Type B pancreatic cell (in vitro differentiated cells): ENCODE data around the gene GNLY. TPM values are rescaled to one million over a fixed set of nuclear protein-coding genes. Genes with fewer than 3 reads are reported as not detected.
"Not testable (repeated sequence)": the region's sequence is repeated elsewhere in the genome, so short reads cannot be mapped to it uniquely, and the experiment has no call there.

Experiments
- DNase-seq: peaks from one replicate; pipeline ENCODE4 v3.0.0; 2021; ENCODE audit warnings: mixed read lengths; ENCODE audit not compliant: unreplicated experiment; ENCODE audit errors: extremely low spot score
- H3K27ac Mint-ChIP-seq: 2 replicates; pipeline ENCODE4 v1.8.0; 2021; ENCODE audit warnings: mild to moderate bottlenecking, mixed read lengths
- H3K27me3 Mint-ChIP-seq: 2 replicates; pipeline ENCODE4 v1.8.0; 2021; ENCODE audit warnings: mixed read lengths
- H3K36me3 Mint-ChIP-seq: 2 replicates; pipeline ENCODE4 v1.8.0; 2021; ENCODE audit warnings: mixed read lengths
- H3K4me1 Mint-ChIP-seq: one replicate; pipeline ENCODE4 v1.8.0; 2021; ENCODE audit warnings: mixed read lengths; ENCODE audit not compliant: unreplicated experiment
- H3K4me3 Mint-ChIP-seq: 2 replicates; pipeline ENCODE4 v1.8.0; 2021; ENCODE audit warnings: mild to moderate bottlenecking, mixed read lengths
- H3K9me3 Mint-ChIP-seq: 2 replicates; pipeline ENCODE4 v1.8.0; 2021; ENCODE audit warnings: mixed read lengths
- total RNA-seq: library from RNA; stranded (reverse); gene quantifications from 2 replicates; pipeline ENCODE4 v1.2.1, GENCODE V29; 2021; ENCODE audit warnings: low replicate concordance
- TF ChIP-seq, protein P1 (sequence below): fragments of 200-600 bp; sonication (generic); conservative IDR thresholded peaks from 2 replicates; pipeline ENCODE4 v1.5.0; 2021; ENCODE audit warnings: antibody characterized with exemption, mild to moderate bottlenecking

The GNLY gene
- total RNA-seq, 1 donor from 2014 or later, result not detected

DNA sequence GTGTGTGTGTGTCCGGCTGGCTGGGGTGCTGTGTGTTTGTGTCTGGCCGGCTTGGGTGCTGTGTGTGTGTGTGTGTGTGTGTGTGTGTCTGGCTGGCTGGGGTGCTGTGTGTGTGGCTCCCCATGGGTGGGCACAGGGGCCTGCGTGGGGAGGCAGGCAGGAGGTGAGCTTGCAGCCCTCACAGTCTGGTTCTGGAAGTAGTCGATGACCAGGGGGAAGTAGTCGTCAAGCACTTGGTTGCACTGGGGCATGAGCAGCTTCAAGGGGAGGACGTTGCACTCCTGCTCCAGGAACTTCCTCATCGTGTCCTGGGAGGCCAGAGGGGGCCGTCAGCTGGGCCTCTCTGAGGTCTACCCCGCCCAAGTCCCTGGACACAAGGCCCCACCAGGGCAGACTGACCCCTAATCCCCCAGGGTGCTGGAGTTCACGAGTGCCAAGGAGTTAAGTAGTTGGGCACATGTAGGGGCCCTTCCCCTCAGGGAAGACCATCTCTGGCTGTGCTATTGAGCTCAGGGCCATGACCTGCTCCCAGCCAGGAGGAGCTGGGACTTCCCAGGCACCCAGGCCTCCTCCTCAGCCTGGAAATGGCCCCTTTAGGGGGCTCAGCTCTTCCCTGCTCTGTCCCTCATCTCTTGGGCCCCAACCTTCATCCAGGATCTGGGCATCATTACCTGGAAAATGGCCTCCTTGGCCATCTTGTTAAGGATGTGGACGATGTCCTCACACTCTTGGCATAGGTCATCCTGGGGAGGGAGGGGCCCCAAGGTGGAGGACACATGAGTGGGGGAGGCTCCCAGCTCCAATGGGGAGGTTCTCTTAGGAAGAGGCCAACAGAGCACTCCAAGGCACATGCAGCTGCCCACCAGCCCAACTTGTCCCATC, 27.5 kb upstream of the GNLY start:
- no peak overlapping the region for H3K27ac Mint-ChIP-seq
- no peak overlapping the region for H3K4me3 Mint-ChIP-seq
- H3K9me3 Mint-ChIP-seq, result no peaks in the 10 kb centered on the region
- H3K27me3 Mint-ChIP-seq, result no peaks in the 10 kb centered on the region
- H3K4me1 Mint-ChIP-seq, result peaks cover 5% of the 10 kb centered on the region
- no peak for DNase-seq
- TF ChIP-seq, protein P1, sequence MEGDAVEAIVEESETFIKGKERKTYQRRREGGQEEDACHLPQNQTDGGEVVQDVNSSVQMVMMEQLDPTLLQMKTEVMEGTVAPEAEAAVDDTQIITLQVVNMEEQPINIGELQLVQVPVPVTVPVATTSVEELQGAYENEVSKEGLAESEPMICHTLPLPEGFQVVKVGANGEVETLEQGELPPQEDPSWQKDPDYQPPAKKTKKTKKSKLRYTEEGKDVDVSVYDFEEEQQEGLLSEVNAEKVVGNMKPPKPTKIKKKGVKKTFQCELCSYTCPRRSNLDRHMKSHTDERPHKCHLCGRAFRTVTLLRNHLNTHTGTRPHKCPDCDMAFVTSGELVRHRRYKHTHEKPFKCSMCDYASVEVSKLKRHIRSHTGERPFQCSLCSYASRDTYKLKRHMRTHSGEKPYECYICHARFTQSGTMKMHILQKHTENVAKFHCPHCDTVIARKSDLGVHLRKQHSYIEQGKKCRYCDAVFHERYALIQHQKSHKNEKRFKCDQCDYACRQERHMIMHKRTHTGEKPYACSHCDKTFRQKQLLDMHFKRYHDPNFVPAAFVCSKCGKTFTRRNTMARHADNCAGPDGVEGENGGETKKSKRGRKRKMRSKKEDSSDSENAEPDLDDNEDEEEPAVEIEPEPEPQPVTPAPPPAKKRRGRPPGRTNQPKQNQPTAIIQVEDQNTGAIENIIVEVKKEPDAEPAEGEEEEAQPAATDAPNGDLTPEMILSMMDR, result no peak
- no peaks in the 10 kb centered on the region for H3K36me3 Mint-ChIP-seq

DNA sequence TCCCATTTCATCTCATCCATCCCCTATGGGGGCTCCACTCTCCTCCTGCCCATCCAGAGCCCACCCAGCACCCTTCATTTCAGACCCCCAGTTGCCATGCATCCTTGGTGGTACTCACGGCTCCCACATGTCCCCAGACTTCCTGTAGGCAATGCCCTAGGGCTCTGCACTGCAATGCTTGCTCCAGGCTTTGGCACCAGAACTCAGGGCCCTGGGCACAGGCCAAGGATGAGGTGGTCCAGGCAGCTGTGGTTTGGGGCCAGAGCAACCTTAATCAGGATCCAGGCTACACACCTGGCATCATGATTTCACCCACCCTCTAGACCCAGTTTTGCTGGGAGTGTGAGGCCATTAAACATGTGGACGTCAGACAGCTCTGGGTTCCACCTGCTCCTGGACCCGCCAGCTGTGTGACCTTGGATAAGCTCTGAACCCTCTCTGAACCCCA, 26.6 kb upstream of the GNLY start:
- H3K4me1 Mint-ChIP-seq, result peaks cover 5% of the 10 kb centered on the region
- H3K27me3 Mint-ChIP-seq, result no peaks in the 10 kb centered on the region
- no peak overlapping the region for H3K4me3 Mint-ChIP-seq
- no peaks in the 10 kb centered on the region for H3K36me3 Mint-ChIP-seq
- DNase-seq, result no peak
- no peak overlapping the region for H3K27ac Mint-ChIP-seq
- H3K9me3 Mint-ChIP-seq, result no peaks in the 10 kb centered on the region
- TF ChIP-seq, protein P1, result no peak

DNA sequence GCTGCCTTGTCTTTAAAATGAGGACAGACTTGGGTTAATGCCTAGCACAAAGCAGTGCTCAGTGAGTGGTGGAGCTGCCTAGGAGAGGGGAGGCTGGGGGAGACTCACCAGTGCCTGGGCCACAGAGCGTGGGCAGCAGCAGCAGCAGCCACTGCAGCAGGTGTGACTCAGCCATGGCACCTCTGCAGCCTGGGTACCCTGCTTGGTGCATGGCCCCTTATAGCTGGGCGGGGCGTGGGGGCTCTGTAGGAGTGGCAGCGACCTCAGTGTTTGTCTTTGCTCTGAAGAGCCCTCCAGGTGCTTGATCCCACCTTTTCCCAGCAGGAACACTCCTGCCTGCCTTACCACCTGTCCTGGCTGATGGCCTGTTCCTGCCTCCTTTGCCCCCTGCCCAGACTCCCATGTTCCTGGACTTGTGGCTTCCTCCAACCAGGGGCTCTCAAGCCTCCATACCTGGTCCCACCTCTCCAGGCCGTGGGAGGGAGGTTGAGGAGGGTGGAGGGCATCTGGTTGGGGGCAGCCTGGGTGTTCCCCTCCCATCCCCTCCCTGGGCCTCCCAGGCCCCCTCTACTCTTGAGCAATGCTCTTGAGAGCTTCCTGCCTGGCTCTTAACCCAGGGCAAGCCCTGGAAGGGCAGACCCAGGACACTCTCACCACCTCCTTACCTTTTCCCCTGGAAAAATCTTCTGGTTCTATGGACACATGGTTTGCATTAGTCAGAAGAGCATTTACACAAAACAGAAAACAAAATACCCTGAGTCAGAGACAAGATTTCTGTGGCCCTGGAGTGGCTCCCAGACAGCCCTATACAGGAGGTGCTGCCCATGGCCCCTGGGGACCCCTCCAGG, 25.9 kb upstream of the GNLY start, which contains the start of gene SFTPB:
Gene SFTPB, minus strand, starts transcription at position 191 of the 848 bp plus-strand sequence. Its CDS starts 16 bp downstream, at position 175.
- no peak for DNase-seq

DNA sequence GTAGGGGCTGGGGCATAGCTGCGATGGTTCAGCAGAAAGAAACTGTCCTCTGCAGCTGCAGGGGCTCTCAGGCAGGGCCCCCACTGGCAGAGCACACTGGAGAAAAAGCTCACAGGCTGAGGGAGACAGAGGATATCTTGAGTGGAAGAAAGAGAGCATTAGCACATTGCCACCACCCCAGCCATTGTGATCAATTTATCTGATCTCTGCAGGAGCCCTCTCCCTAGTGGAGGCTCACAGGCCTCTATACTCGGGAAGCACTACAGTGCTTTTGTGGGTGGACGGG, 25.4 kb upstream of the GNLY start:
- H3K4me1 Mint-ChIP-seq, result peaks cover 10% of the 10 kb centered on the region
- no peak for DNase-seq
- TF ChIP-seq, protein P1, result no peak
- H3K27me3 Mint-ChIP-seq, result no peaks in the 10 kb centered on the region
- H3K9me3 Mint-ChIP-seq, result no peaks in the 10 kb centered on the region
- H3K27ac Mint-ChIP-seq, result no peak overlapping the region
- no peak overlapping the region for H3K4me3 Mint-ChIP-seq
- H3K36me3 Mint-ChIP-seq, result no peaks in the 10 kb centered on the region

More for the DNA sequence above, 25.9 kb upstream of the GNLY start, which contains the start of gene SFTPB:
- no peaks in the 10 kb centered on the region for H3K9me3 Mint-ChIP-seq
- H3K4me3 Mint-ChIP-seq, result no peak within 1 kb of the TSS
- no peaks in the 10 kb centered on the region for H3K27me3 Mint-ChIP-seq
- TF ChIP-seq, protein P1, result no peak
- H3K36me3 Mint-ChIP-seq, result no peaks in the 10 kb centered on the region
- peaks cover 7% of the 10 kb centered on the region for H3K4me1 Mint-ChIP-seq
- H3K27ac Mint-ChIP-seq, result no peak within 1 kb of the TSS

DNA sequence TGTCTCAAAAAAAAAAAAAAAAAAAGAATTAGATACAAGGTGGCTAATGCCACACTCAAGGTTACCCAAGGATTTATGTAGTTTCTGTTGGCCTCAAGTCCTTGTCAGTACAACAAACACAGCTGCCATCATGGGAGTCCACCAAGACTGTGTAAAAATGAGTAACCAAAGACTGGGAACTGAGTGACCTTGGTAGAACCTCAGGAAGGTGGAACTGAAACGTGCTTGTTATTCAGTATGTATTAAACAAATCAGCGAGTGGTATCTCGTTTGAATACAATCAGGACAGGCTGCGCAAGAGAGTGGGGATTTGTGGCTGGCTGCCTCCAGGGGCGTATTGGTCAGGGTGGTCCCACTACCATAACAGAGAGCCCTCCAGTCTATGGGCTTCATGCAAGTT, 24.6 kb upstream of the GNLY start:
- Mint-ChIP-seq H3K27ac (no peak overlapping the region), H3K9me3 (no peaks in the 10 kb centered on the region), H3K4me3 (no peak overlapping the region), H3K27me3 (no peaks in the 10 kb centered on the region), H3K4me1 (peaks cover 12% of the 10 kb centered on the region), H3K36me3 (no peaks in the 10 kb centered on the region)
- no peak for DNase-seq
- TF ChIP-seq, protein P1, result no peak

DNA sequence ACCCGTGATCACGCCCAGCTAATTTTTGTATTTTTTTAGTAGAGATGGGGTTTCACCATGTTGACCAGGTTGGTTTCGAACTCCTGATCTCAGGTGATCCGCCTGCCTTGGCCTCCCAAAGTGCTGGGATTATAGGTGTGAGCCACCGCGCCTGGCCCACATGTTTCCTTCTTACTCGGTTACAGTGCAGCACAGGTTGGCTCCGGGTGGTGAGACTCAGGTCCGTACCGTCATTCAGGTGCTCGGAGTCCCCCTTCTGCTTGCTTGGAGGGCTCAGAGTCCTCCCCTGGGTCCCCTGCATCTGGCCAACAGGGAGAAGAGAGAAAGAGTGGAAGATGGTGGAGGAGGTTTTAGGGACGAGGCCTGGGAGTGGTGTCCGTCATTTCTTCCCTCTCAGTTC, 23.7 kb upstream of the GNLY start:
- not testable (repeated sequence) for DNase-seq, H3K27me3 Mint-ChIP-seq, H3K4me3 Mint-ChIP-seq, H3K27ac Mint-ChIP-seq, H3K9me3 Mint-ChIP-seq, H3K36me3 Mint-ChIP-seq
- H3K4me1 Mint-ChIP-seq, result peaks cover 12% of the 10 kb centered on the region
